Fibroblast of lung (primary cell): Measurements from ENCODE around the gene FBXO31.
A peak's percentile ranks its signal among the peaks of the same experiment; 100 is the strongest.

Source experiments
- CTCF ChIP-seq, 2 donors: IDR thresholded peaks in 1 of 2; conservative IDR thresholded peaks in 1 of 2; 1 replicate in 1 of 2; 2 replicates in 1 of 2; pipeline ENCODE4 v1.5.1; 2011 to 2012; ENCODE audit warnings: low read length in 2 of 2, control low read depth in 1 of 2, inconsistent platforms in 1 of 2, low read depth in 1 of 2, mild to moderate bottlenecking in 1 of 2
- EZH2 ChIP-seq: IDR thresholded peaks from 2 replicates; pipeline ENCODE4 v1.5.1; 2012; ENCODE audit warnings: low read length, control low read depth, mild to moderate bottlenecking; ENCODE audit errors: missing control alignments

GRCh38 chr16:87392821-87393679 is 9.5 kb upstream of the FBXO31 start:
- peak; percentile 25 to 41 for TF ChIP-seq CTCF (conservative IDR thresholded peaks at IDR 0.05 in 1 of 2, IDR thresholded peaks at IDR 0.05 in 1 of 2; ENCODE audit: low read depth in 1 of 2, low read length in 2 of 2)
- TF ChIP-seq EZH2, result no peak
